Dermis blood vessel endothelial cell (primary cell): ENCODE measurements around the gene CMIP. TPM values are rescaled to one million over a fixed set of nuclear protein-coding genes. Genes with fewer than 3 reads are reported as not detected.

ENCODE experiments used
- DNase-seq: peaks from one replicate; pipeline ENCODE4 v3.0.0; 2010
- total RNA-seq: library from RNA; depleted of rRNA; stranded (reverse); fragments of >200 nt; gene quantifications from 2 replicates; pipeline ENCODE4 v1.2.3, GENCODE V29; 2014

Gene CMIP
- total RNA-seq, 1 donor from 2014 or later: 39.0 TPM

DNA sequence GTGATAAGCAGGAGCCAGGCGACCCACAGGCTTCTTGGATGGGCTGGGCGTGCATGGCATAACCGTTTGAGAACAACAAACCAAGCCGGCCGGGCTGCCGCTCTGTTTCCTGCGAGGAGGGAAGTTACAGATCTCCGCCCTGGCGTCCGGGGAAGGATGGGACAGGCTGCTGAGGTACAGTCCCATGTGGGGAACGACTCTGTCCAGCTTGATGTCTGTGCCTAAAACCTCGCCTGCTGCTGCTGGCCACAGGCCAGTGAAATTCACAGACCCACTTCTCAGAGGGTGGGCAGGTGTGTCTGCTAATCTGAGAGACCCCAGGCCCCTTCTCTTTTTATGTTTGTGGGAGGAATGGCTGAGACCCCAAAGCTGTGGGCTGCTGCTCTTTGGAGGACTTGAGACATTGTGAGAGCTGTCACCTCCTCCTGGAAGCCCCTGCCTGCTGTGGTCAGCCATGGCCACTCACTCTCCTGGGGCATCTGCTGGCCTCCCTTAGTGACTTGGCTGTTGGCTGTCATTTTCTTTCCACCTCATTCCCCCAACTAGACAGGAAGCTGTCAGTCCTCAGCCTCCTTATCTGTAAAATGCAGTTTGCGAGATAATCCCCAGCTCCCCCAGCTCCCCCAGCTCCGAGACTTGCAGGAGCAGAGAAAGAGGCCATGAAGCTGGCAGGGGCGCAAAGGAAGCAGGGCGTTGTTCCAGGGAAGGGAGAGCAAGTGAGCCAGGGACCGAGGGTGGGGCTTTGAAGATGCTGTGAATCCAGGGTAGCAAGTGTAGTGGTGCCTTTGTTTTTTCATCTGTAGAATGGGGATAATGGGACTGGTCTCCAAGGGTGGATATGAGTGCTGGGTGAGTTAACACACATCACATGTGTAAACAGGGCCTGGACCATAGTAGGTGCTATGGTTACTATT lies 51.0 kb downstream of the CMIP start:
- peak; percentile 76 for DNase-seq

DNA sequence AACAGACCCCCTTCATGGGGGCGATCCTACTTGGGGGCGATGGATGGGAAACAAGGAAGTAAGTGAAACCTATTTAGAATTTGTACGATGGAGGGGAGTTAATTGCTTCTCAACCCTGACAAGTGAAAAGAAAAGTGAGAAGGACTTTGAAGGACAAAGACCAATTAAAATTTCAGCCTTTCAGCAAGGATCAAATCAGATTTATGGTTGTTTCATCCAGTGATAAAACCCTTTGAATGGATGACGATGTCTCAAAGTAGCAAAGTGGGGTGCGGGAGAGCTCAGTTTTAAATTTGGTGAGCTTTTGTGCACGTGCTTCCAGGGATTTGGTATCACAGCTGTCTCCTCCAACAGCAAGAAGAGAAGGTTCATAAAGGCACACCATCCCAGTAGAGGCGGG lies 51.7 kb downstream of the CMIP start:
- no peak for DNase-seq

- no peak for DNase-seq
Measured at GRCh38 chr16:81496742-81497141, 52.1 kb downstream of the CMIP start.

DNA sequence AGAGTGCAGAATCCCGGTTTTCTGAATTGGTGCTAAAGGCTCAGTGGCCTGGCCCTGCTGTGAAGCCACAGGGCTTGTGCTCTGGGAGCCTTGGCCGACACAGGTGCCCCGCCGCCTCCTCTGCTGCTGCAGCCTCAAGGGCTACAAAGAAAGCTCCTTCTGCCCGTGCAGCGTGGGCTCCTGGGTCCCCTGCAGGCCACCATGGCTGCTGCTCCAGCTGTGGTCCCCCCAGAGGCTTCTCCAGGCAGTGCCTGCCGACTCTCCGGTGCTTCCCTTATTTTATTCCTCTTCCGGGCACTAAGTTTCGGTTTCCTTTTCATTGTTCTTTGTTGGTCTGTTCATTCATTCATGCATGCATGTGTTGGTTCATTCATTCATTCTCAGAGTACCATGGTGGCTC lies 53.1 kb downstream of the CMIP start:
- DNase-seq: peak; percentile 49

GRCh38 chr16:81498351-81498750 lies 53.7 kb downstream of the CMIP start:
- no peak for DNase-seq

DNA sequence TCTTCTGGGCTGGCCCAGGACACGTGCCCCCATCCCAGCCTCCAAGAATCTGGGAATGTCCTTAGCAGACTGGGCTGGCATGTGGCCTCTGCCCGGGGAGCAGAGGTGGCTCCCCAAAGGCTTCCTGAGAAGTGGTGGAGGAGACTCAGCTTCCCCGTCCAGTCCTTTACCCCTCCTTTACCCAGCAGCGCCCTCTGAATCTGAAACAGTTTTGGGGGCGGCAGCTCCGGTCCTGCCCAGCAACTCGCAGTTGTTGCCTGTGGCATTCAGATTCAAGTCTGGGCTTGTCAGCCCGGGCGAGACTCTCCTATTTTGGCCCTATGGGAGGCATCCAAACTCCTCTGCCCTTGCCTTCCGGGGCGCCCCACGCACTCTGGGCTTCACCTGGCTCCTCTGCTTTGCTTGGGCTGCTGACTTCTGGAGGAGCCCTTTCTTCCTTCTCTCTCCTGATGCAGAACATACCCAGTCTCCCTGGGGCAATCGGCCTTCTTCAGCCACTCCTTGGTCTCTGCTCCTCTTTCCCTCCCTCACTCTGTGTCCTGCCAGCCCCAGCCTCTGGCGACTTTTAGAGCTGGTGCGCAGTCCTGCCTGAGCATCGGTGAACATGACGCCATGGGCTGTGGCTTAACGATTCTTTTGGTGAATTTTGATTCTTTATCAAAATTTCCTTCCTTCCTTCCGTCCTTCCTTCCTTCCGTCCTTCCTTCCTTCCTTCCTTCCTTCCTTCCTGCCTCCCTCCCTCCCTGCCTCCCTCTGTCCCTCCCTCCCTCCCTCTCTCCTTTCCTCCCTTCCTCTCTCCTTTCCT lies 55.2 kb downstream of the CMIP start:
- DNase-seq: no peak

GRCh38 chr16:81500833-81501521 lies 56.4 kb downstream of the CMIP start:
- peak; percentile 53 for DNase-seq

GRCh38 chr16:81502396-81503070 lies 57.9 kb downstream of the CMIP start:
- peak; percentile 75 for DNase-seq

GRCh38 chr16:81505011-81505661 lies 60.5 kb downstream of the CMIP start:
- peak; percentile 39 for DNase-seq

DNA sequence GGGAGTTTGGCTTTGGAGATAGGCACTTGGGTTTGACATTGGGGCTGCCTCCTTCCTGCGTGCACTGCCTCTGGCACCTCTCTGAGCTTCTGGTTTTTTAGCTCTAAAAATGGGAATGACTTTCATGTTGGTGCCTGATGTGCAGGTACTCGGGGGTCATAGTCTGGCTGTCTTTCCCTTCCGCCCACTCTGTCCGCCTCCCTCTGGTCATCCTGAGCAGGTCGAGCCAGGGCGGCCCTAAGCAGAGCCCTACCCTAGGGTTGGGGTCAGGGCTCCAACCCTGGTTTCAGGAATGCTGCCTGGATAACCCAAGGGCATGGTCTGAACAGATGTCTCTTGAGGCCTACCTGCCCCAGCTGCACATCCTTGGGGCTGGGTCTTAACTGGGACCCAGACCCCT lies 64.8 kb downstream of the CMIP start:
- no peak for DNase-seq

GRCh38 chr16:81510016-81510415 lies 65.4 kb downstream of the CMIP start:
- no peak for DNase-seq

DNA sequence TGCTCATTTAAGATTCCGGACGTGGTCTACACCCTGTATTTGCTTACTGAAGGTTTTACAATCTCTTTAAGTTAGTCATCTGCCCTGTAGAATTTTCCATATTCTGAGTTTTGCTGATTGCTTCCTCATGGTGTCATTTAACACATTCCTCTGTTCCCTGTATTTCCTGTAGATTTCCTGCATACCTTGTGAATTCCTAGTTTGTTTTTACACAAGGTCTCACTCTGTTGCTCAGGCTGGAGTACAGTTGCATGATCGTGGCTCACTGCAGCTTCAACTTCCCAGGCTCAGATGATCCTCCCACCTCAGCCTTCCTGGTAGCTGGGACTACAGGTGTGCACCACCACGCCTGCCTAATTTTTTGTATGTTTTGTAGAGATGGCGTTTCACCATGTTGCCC lies 66.8 kb downstream of the CMIP start:
- peak; percentile 84 for DNase-seq

- DNase-seq: peak; percentile 86
Measured at GRCh38 chr16:81513204-81514040, 68.8 kb downstream of the CMIP start.

GRCh38 chr16:81514041-81514559 lies 69.5 kb downstream of the CMIP start:
- DNase-seq: no peak

DNA sequence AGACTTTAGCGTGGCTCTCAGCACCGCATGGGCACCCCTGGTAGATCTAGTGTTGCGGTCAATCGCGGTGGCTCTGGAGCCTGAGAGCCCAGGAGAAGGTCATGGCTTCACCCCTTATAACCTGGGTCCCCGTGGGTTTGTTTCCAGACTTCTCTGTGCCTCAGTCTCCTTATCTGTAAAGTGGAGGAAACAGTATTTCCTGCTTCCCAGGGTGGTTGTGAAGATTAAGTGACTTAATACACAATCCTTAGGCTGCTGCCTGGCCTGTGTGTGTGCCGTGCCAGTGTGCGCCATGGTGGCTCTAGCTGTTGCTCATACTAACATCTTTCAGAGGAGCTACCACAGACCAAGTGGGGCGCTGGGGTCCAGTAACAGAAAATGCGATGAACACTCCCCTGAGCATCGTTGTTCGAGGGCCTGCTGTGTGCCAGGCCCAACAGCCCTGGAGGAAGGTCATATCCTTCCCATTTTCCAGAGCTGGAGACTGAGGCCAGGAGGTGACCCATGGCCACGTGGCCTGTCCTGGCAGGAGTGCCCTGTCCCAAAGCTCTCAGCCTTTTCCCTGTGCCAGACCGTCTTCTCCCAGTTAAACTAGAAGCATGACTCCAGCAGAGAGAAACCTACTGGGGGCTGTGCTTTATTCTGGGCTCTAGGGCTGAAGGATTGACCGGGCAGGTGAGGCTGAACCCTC lies 70.1 kb downstream of the CMIP start:
- DNase-seq: peak; percentile 55

DNA sequence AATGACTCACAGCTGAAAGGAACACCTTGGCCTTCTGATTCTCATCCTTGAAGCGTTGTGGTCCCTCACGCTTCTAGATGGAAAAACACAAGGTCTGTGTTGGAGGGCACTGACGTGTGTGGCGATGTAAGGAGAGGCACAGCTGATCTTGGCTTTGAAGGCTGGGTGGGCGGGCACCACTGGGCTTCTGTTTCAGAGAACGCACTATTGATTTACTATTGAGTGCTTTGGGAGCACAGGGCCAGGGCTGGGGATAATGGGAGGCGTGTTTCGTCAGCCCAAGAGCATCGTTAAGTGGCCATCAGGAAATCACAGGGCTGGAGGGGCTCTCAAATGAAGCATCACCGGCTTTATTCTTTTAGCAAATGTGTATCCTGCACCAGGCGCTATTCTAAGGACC lies 70.7 kb downstream of the CMIP start:
- no peak for DNase-seq

- no peak for DNase-seq
Measured at GRCh38 chr16:81515721-81516120, 71.1 kb downstream of the CMIP start.

GRCh38 chr16:81516478-81517149 lies 72.0 kb downstream of the CMIP start:
- DNase-seq: no peak

DNA sequence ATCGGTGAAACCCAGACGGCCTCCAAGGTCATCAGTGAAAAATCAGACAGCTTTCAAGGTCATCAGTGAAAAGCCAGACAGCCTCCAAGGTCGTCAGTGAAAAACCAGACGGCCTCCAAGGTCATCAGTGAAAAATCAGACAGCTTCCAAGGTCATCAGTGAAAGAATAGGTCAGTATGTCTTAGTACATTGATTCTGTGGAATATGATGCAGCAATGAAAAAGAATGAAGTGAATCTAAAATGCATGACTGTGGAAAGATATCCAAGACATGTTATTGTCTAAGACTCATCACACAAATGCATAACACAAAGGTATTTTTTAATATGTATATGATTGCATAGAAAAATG lies 72.5 kb downstream of the CMIP start:
- DNase-seq: no peak
